Neural cell (in vitro differentiated cells): ENCODE data around the gene FAM43A.

Experiments used
- CTCF ChIP-seq: fragments of 450-650 bp; IDR thresholded peaks from 2 replicates; pipeline ENCODE4 v1.5.1; 2014; ENCODE audit warnings: antibody characterized with exemption, mild to moderate bottlenecking, moderate library complexity; ENCODE audit not compliant: poor library complexity, severe bottlenecking
- EP300 ChIP-seq: fragments of 450-650 bp; conservative IDR thresholded peaks from 2 replicates; pipeline ENCODE4 v1.6.1; 2014; ENCODE audit warnings: antibody characterized with exemption, mild to moderate bottlenecking, moderate library complexity; ENCODE audit not compliant: poor library complexity, severe bottlenecking
- EZH2 ChIP-seq: fragments of 200-600, 300-800 bp; shearing (Covaris generic), sonication (generic); IDR thresholded peaks from 2 replicates; pipeline ENCODE4 v1.6.1; 2014; ENCODE audit warnings: antibody characterized with exemption, low read length, borderline replicate concordance, mild to moderate bottlenecking; ENCODE audit not compliant: insufficient read depth, poor library complexity, severe bottlenecking
- MXI1 ChIP-seq: fragments of 450-650 bp; conservative IDR thresholded peaks from 2 replicates; pipeline ENCODE4 v1.6.1; 2014; ENCODE audit warnings: antibody characterized with exemption, mild to moderate bottlenecking; ENCODE audit not compliant: poor library complexity, severe bottlenecking
- RAD21 ChIP-seq: fragments of 450-650 bp; conservative IDR thresholded peaks from 2 replicates; pipeline ENCODE4 v1.6.1; 2014; ENCODE audit warnings: antibody characterized with exemption, mild to moderate bottlenecking, moderate library complexity
- REST ChIP-seq: IDR thresholded peaks from 2 replicates; pipeline ENCODE4 v1.6.1; 2012; ENCODE audit warnings: borderline replicate concordance
- TAF1 ChIP-seq: IDR thresholded peaks from 2 replicates; pipeline ENCODE4 v1.6.1; 2012; ENCODE audit warnings: low read depth

DNA sequence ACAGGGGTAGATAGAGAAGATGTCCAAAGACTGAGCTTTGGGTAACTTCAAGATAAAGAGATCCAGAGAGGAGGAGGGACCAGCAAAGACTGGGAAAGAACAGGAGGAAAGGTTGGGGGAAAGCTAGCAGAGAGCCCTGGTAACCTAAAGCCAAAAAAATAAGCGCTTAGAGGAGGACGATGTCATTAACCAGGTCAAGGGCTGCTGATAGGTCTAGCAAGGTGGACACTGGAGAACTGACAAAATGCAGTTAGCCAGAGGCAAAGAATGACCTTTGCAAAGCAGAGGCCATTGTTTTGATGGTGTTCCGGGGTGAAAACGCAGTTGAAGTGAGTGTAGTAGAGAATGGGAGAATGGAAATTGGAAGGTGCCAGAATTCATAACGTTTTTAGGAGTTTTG lies 39.7 kb downstream of the FAM43A start:
- no peak for TF ChIP-seq CTCF
- no peak for TF ChIP-seq REST
- no peak for TF ChIP-seq EZH2
- no peak for TF ChIP-seq TAF1
- no peak for TF ChIP-seq RAD21
- no peak for TF ChIP-seq EP300
- TF ChIP-seq MXI1 = no peak
